Airway epithelial cell (primary cell): ENCODE data around the gene CRISP1. TPM values are rescaled to one million over a fixed set of nuclear protein-coding genes. Genes with fewer than 3 reads are reported as not detected.

Experiments used
- total RNA-seq: library from RNA; depleted of rRNA; stranded (reverse); fragments of >200 nt; gene quantifications from 2 replicates; pipeline ENCODE4 v1.2.3, GENCODE V29; 2015

The CRISP1 gene
- not detected in 2 replicates for total RNA-seq

GRCh38 chr6:49866485-49866943 is at the start of gene CRISP1:
TSS of gene CRISP1 (minus strand) at chr6:49866535. CDS start at chr6:49857400, 9,135 bp downstream.

GRCh38 chr6:49787176-49787575 is 79.2 kb downstream of the CRISP1 start, which contains the start of gene PGK2:
TSS of gene PGK2 (minus strand) at chr6:49787285. CDS start at chr6:49787187, 98 bp downstream.

Other genes starting within 250 kb of the CRISP1 start
- not detected in 2 replicates for gene RHAG, start 229.7 kb downstream of the CRISP1 start, total RNA-seq
- not detected in 2 replicates for gene CRISP2, start 153.0 kb downstream of the CRISP1 start, total RNA-seq
- gene CRISP3, start 122.1 kb downstream of the CRISP1 start, total RNA-seq = 0.09 and 0.35 TPM in 2 replicates
- not detected in 2 replicates for gene PGK2, start 79.2 kb downstream of the CRISP1 start, total RNA-seq
- not detected in 2 replicates for gene DEFB114, start 97.6 kb upstream of the CRISP1 start, total RNA-seq
- gene DEFB113, start 103.1 kb upstream of the CRISP1 start, total RNA-seq = not detected in 2 replicates
- not detected in 2 replicates for gene DEFB110, start 155.5 kb upstream of the CRISP1 start, total RNA-seq
- not detected in 2 replicates for gene DEFB112, start 183.4 kb upstream of the CRISP1 start, total RNA-seq